Esophagus muscularis mucosa (tissue), 4 donors: ENCODE results near the gene CYREN. TPM values are rescaled to one million over a fixed set of nuclear protein-coding genes. Genes with fewer than 3 reads are reported as not detected.

ENCODE experiments used
- DNase-seq: peaks from one replicate; pipeline ENCODE4 v3.0.0-alpha.2; 2017; ENCODE audit errors: extremely low spot score
- H3K27ac ChIP-seq, 4 donors: fragments of 200-600 bp; sonication (generic); replicated peaks in 1 of 4; 1 replicate in 3 of 4; 2 replicates in 1 of 4; pipeline ENCODE4 v1.5.1; 2016 to 2019; ENCODE audit warnings: mild to moderate bottlenecking in 1 of 4
- H3K27me3 ChIP-seq, 4 donors: fragments of 200-600 bp; sonication (generic); one replicate each; pipeline versions ENCODE4 v1.5.1 to v1.6.0; 2016 to 2019
- H3K36me3 ChIP-seq, 4 donors: fragments of 200-600 bp; sonication (generic); one replicate each; pipeline ENCODE4 v1.5.1; 2016 to 2019
- H3K4me1 ChIP-seq, 4 donors: fragments of 200-600 bp; sonication (generic); one replicate each; pipeline ENCODE4 v1.5.1; 2016 to 2019
- H3K4me3 ChIP-seq, 4 donors: fragments of 200-600 bp; sonication (generic); 1 replicate in 2 of 4; 2 replicates in 2 of 4; pipeline ENCODE4 v1.5.1; 2016 to 2019; ENCODE audit warnings: mild to moderate bottlenecking in 4 of 4, moderate library complexity in 1 of 4
- H3K9me3 ChIP-seq, 4 donors: fragments of 200-600 bp; sonication (generic); 1 replicate in 3 of 4; 2 replicates in 1 of 4; pipeline ENCODE4 v1.5.1; 2016 to 2019
- EP300 ChIP-seq: sonication (generic); formaldehyde crosslinking; IDR thresholded peaks from one replicate; pipeline ENCODE4 v1.6.1; 2017; ENCODE audit warnings: antibody characterized with exemption
- POLR2A ChIP-seq: fragments of 450-650 bp; IDR thresholded peaks from one replicate; pipeline ENCODE4 v1.6.1; 2017; ENCODE audit warnings: antibody characterized with exemption, moderate library complexity, mild to moderate bottlenecking, low read depth
- POLR2AphosphoS5 ChIP-seq, 2 donors: sonication (generic); formaldehyde crosslinking; IDR thresholded peaks; one replicate each; pipeline ENCODE4 v1.6.1; 2017; ENCODE audit warnings: antibody characterized with exemption in 2 of 2
- WGBS: methylation state at CpG from one replicate; pipeline ENCODE4 v1.1.5; 2018; 5-methylcytosine and 5-hydroxymethylcytosine counted together
- intact Hi-C: fragments of 100-400 bp; cut with DNase I; formaldehyde crosslinking; loops from one replicate; pipeline ENCODE4 v1.15.1; 2023
- total RNA-seq, 4 donors: library from RNA; depleted of rRNA; stranded (reverse); fragments of >200 nt; gene quantifications; one replicate each; pipeline versions ENCODE4 v1.1.0 to v1.2.1, GENCODE V29; 2016
- TF ChIP-seq, protein P1 (sequence below), 3 experiments: fragments of 200-600 bp in 2 of 3; fragments of 450-650 bp in 1 of 3; sonication (generic) in 2 of 3; IDR thresholded peaks; one replicate each; pipeline ENCODE4 v1.5.1; 2017 to 2019; ENCODE audit warnings: antibody characterized with exemption in 3 of 3, mild to moderate bottlenecking in 2 of 3, moderate library complexity in 1 of 3

CYREN gene
- total RNA-seq, 4 donors from 2014 or later: 30.8 to 51.7 (median 40.2) TPM

DNA sequence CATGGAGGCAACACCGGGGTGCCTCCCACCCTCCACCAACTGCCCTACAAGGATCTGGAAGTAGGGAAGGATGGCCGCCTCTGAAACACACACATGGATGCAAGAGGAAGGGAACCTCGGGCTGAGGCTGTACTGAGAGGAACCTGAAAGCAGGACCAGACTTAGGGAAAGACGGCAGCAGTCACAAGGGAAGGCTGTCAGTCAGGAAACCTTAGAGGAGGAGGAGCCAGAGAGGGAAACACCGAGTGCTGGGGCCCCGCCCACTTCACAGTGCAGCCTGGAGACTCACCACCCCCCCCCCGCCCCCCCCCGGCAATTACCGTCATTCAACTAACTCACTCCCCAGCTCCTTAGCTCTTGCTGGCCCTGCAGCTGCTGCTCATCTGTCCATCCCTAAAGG is 2.5 kb downstream of the CYREN start:
- no peak for DNase-seq
- no peak overlapping the region for H3K4me3 ChIP-seq
- H3K27ac ChIP-seq: peak overlapping the region; percentile 94 to 98 (median 96)
- WGBS: 39% methylated on average over 9 of the region's 9 CpGs
- no peaks in the 10 kb centered on the region for H3K9me3 ChIP-seq
- H3K27me3 ChIP-seq: peaks cover 0 to 4% (median 0%) of the 10 kb centered on the region in 4 donors
- peaks cover 71 to 76% (median 73%) of the 10 kb centered on the region in 4 donors for H3K4me1 ChIP-seq
- peaks cover 4 to 51% (median 49%) of the 10 kb centered on the region in 4 donors for H3K36me3 ChIP-seq
- TF ChIP-seq POLR2A (no peak), POLR2AphosphoS5 (IDR thresholded peaks at IDR 0.05) (no peak), EP300 (no peak)
- TF ChIP-seq, protein P1, sequence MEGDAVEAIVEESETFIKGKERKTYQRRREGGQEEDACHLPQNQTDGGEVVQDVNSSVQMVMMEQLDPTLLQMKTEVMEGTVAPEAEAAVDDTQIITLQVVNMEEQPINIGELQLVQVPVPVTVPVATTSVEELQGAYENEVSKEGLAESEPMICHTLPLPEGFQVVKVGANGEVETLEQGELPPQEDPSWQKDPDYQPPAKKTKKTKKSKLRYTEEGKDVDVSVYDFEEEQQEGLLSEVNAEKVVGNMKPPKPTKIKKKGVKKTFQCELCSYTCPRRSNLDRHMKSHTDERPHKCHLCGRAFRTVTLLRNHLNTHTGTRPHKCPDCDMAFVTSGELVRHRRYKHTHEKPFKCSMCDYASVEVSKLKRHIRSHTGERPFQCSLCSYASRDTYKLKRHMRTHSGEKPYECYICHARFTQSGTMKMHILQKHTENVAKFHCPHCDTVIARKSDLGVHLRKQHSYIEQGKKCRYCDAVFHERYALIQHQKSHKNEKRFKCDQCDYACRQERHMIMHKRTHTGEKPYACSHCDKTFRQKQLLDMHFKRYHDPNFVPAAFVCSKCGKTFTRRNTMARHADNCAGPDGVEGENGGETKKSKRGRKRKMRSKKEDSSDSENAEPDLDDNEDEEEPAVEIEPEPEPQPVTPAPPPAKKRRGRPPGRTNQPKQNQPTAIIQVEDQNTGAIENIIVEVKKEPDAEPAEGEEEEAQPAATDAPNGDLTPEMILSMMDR (IDR thresholded peaks at IDR 0.05): no peak
- intact Hi-C loops: loop anchor here (2.0 kb wide), 1 partner anchor 177 kb away; no protein-coding TSS in a partner anchor

DNA sequence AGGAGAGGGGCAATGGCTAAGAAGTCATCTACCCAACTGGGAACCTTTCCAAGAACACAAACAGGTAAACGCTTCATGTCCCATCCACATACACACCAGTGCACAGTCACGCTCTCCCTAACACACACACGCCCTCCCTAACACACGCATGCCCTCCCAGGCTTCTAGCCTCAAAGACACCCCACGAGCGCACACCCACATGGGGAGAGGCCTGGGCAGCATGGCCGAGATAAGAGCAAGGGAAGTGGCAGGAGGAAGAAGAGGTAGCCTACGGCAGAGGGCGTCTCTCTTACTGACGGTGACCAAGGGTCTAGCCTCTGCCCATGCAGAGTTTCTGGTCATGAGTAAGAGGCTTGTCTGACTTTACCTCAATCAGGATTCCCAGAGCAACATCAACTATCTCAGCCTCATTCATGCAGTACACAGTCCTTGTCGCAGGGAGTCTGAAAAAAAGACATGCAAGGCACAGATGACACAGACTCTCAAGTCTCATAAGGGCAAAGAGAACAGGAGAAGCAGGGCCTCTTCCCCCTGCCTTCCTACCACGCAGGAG is 3.1 kb downstream of the CYREN start:
- Histone ChIP-seq H3K27ac (peak overlapping the region; percentile 94 to 98 (median 96)), H3K36me3 (peaks cover 4 to 51% (median 49%) of the 10 kb centered on the region in 4 donors), H3K4me1 (peaks cover 71 to 76% (median 73%) of the 10 kb centered on the region in 4 donors), H3K9me3 (no peaks in the 10 kb centered on the region), H3K27me3 (peaks cover 0 to 4% (median 0%) of the 10 kb centered on the region in 4 donors), H3K4me3 (no peak overlapping the region)
- WGBS: 82% methylated on average over 12 of the region's 12 CpGs
- intact Hi-C loops: no loop called here
- no peak for DNase-seq
- TF ChIP-seq EP300 (no peak), POLR2AphosphoS5 (IDR thresholded peaks at IDR 0.05) (no peak), POLR2A (no peak)
- TF ChIP-seq, protein P1 (IDR thresholded peaks at IDR 0.05): no peak

DNA sequence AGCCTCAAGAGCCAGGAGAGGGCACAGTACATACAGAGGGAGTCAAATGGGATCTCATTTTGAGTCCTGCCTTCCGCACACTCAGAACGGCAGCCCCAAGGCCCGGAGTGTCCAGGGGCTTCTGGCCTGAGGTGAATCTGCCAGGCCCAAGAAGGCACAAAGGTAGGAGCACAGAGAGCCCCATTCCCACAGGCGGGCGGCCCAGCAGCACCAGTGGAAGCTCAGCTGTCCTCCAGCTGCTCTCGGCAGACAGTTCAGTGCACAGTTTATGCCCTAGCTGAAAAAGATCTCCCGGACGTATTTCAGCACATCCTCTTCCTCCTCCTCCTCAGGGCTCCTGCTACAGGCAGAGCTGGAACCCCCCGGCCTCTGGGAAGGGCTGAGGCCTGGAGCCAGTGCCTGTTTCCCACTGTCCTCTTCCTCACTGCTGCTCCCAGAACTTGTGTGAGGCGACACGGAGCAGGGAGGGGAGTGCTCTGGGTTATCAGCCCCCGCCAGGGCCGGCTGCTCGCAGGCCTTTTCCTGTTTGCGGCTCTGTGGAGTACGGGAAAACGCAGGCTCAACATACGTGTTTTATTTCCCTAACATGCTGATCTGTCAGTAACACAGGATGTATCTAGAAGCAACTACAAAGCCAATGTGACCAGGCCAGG is 4.0 kb downstream of the CYREN start:
- 61% methylated on average over 12 of the region's 18 CpGs for WGBS

DNA sequence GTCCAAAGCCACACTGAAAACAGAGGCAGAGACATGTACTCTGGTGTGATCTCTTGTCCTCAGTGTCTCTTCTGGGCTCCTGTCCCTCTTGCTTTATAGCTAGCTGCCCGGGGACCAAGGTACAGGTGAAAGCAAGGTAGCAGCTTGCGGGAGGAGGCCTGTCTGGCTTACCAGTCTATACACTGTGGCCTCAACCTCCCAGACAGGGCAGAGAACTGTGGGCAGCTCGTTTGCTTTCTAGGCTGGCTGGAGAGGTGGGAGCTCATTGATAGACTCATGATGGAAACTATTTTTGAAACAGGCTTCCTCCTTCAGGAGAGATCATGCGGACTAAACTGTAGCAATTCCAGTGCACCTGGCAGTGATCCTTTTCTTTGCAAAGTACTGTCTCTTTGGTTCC is 4.6 kb downstream of the CYREN start:
- Histone ChIP-seq H3K4me1 (peaks cover 69 to 79% (median 73%) of the 10 kb centered on the region in 4 donors), H3K27ac (peak overlapping the region in 3 of 4 donors; percentile 46 to 98 (median 96)), H3K36me3 (peaks cover 4 to 51% (median 49%) of the 10 kb centered on the region in 4 donors), H3K9me3 (no peaks in the 10 kb centered on the region), H3K27me3 (peaks cover 0 to 4% (median 0%) of the 10 kb centered on the region in 4 donors), H3K4me3 (no peak overlapping the region)
- DNase-seq: no peak
- 82% methylated on average over 4 of the region's 4 CpGs for WGBS
- no peak for TF ChIP-seq POLR2A
- no peak for TF ChIP-seq POLR2AphosphoS5 (IDR thresholded peaks at IDR 0.05)
- TF ChIP-seq, protein P1 (IDR thresholded peaks at IDR 0.05): no peak
- TF ChIP-seq EP300: no peak
- intact Hi-C loops: no loop called here

More for the DNA sequence above, 4.0 kb downstream of the CYREN start:
- no peak for DNase-seq
- intact Hi-C loops: no loop called here
- Histone ChIP-seq H3K4me3 (no peak overlapping the region), H3K4me1 (peaks cover 69 to 79% (median 73%) of the 10 kb centered on the region in 4 donors), H3K27ac (peak overlapping the region; percentile 42 to 98 (median 96)), H3K9me3 (no peaks in the 10 kb centered on the region), H3K27me3 (peaks cover 0 to 4% (median 0%) of the 10 kb centered on the region in 4 donors), H3K36me3 (peaks cover 4 to 51% (median 49%) of the 10 kb centered on the region in 4 donors)
- no peak for TF ChIP-seq POLR2AphosphoS5 (IDR thresholded peaks at IDR 0.05)
- no peak for TF ChIP-seq POLR2A
- no peak for TF ChIP-seq EP300
- TF ChIP-seq, protein P1 (IDR thresholded peaks at IDR 0.05): no peak
